Sigmoid colon (tissue), 7 donors: ENCODE measurements around the gene SEPTIN7. TPM values are rescaled to one million over a fixed set of nuclear protein-coding genes. Genes with fewer than 3 reads are reported as not detected.

Experiments used
- DNase-seq: peaks from one replicate; pipeline ENCODE4 v3.0.0-alpha.2; 2019
- H3K27ac ChIP-seq, 4 donors: fragments of 200-600 bp; sonication (generic); one replicate each; pipeline ENCODE4 v1.5.1; 2016 to 2019; ENCODE audit warnings: mild to moderate bottlenecking in 1 of 4
- H3K27me3 ChIP-seq, 3 donors: fragments of 200-600 bp; sonication (generic); one replicate each; pipeline ENCODE4 v1.5.1; 2019; ENCODE audit warnings: mild to moderate bottlenecking in 1 of 3
- H3K36me3 ChIP-seq, 4 donors: fragments of 200-600 bp; sonication (generic); one replicate each; pipeline ENCODE4 v1.5.1; 2016 to 2019
- H3K4me1 ChIP-seq, 4 donors: fragments of 200-600 bp; sonication (generic); one replicate each; pipeline ENCODE4 v1.5.1; 2017 to 2019
- H3K4me3 ChIP-seq, 4 donors: fragments of 200-600 bp; sonication (generic); one replicate each; pipeline ENCODE4 v1.5.1; 2017 to 2019; ENCODE audit warnings: mild to moderate bottlenecking in 2 of 4, moderate library complexity in 1 of 4
- H3K9me3 ChIP-seq, 4 donors: fragments of 200-600 bp in 3 of 4; sonication (generic) in 3 of 4; one replicate each; pipeline versions ENCODE4 v1.5.1 to v1.6.1; 2013 to 2019
- EP300 ChIP-seq, 4 donors: sonication (generic); formaldehyde crosslinking; IDR thresholded peaks; one replicate each; pipeline ENCODE4 v1.6.1; 2017; ENCODE audit warnings: antibody characterized with exemption in 4 of 4
- POLR2A ChIP-seq, 2 donors: fragments of 450-650 bp; IDR thresholded peaks; one replicate each; pipeline ENCODE4 v1.6.1; 2016; ENCODE audit warnings: antibody characterized with exemption in 2 of 2, mild to moderate bottlenecking in 2 of 2, moderate library complexity in 2 of 2
- POLR2AphosphoS5 ChIP-seq, 4 donors: sonication (generic); formaldehyde crosslinking; IDR thresholded peaks; one replicate each; pipeline ENCODE4 v1.6.1; 2017; ENCODE audit warnings: antibody characterized with exemption in 4 of 4
- WGBS, 2 donors: extraction: QIAGEN DNeasy Blood & Tissue Kit; methylation state at CpG; one replicate each; pipeline ENCODE4 v1.1.7; 2013; 5-methylcytosine and 5-hydroxymethylcytosine counted together
- intact Hi-C: fragments of 100-400 bp; cut with DNase I; formaldehyde crosslinking; loops from one replicate; pipeline ENCODE4 v1.15.1; 2023
- polyA plus RNA-seq, 3 donors: library from polyadenylated mRNA; stranded (reverse); fragments of 200-250 nt; gene quantifications; one replicate each; pipeline ENCODE4 v1.2.3, GENCODE V29; 2013
- total RNA-seq, 4 donors: library from RNA; depleted of rRNA; stranded (reverse); fragments of >200 nt; gene quantifications; one replicate each; pipeline ENCODE4 v1.1.0, GENCODE V29; 2016
- TF ChIP-seq, protein P1 (sequence below), 4 experiments: fragments of 450-650 bp in 3 of 4; fragments of 200-600 bp in 1 of 4; IDR thresholded peaks; one replicate each; pipeline ENCODE4 v1.5.1; 2016 to 2019; ENCODE audit warnings: antibody characterized with exemption in 4 of 4, mild to moderate bottlenecking in 3 of 4, moderate library complexity in 2 of 4
- donor health status: healthy with polysubstance abuse.
- donor health status: Bipolar disorder and iron deficiency.
- donor health status: healthy.

Gene SEPTIN7
- total and polyA plus RNA-seq, 7 donors: 112 to 330 (median 256) TPM

GRCh38 chr7:35762781-35763180 lies 38.1 kb upstream of the SEPTIN7 start:
- no peak overlapping the region for H3K27ac ChIP-seq
- 65 to 74% methylated on average over 3 of the region's 3 CpGs for WGBS, 2 donors

DNA sequence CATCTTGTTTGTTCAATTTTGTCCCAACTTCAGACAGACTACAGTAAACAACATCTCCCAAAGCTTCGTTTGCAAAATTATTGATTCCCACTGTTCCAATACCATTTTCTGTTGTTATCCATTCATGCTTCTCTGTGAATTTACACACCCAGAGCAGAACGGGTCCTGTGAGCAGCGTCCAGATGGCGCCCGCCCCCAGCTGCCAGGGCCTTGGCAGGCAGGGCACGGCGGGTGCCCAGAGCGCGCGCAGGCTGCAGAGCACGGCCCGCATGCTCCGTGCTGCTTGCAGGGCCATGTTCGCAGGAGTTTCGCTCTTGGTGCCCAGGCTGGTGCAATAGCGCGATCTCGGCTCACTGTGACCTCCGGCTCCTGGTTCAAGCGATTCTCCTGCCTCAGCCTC lies 32.5 kb upstream of the SEPTIN7 start:
- Histone ChIP-seq H3K27ac (no peak overlapping the region), H3K4me1 (no peaks in the 10 kb centered on the region), H3K4me3 (no peak overlapping the region), H3K27me3 (no peaks in the 10 kb centered on the region), H3K9me3 (no peaks in the 10 kb centered on the region), H3K36me3 (no peaks in the 10 kb centered on the region)
- TF ChIP-seq EP300 (IDR thresholded peaks at IDR 0.05) (no peak), POLR2AphosphoS5 (IDR thresholded peaks at IDR 0.05) (no peak), POLR2A (IDR thresholded peaks at IDR 0.05) (no peak)
- TF ChIP-seq, protein P1, sequence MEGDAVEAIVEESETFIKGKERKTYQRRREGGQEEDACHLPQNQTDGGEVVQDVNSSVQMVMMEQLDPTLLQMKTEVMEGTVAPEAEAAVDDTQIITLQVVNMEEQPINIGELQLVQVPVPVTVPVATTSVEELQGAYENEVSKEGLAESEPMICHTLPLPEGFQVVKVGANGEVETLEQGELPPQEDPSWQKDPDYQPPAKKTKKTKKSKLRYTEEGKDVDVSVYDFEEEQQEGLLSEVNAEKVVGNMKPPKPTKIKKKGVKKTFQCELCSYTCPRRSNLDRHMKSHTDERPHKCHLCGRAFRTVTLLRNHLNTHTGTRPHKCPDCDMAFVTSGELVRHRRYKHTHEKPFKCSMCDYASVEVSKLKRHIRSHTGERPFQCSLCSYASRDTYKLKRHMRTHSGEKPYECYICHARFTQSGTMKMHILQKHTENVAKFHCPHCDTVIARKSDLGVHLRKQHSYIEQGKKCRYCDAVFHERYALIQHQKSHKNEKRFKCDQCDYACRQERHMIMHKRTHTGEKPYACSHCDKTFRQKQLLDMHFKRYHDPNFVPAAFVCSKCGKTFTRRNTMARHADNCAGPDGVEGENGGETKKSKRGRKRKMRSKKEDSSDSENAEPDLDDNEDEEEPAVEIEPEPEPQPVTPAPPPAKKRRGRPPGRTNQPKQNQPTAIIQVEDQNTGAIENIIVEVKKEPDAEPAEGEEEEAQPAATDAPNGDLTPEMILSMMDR (IDR thresholded peaks at IDR 0.05): no peak
- DNase-seq: no peak
- 97 to 98% methylated on average over 20 of the region's 20 CpGs for WGBS, 2 donors
- intact Hi-C loops: no loop called here

More at GRCh38 chr7:35762781-35763180, 38.1 kb upstream of the SEPTIN7 start:
- Histone ChIP-seq H3K27me3 (no peaks in the 10 kb centered on the region), H3K4me1 (peaks cover 0 to 6% (median 0%) of the 10 kb centered on the region in 4 donors), H3K36me3 (no peaks in the 10 kb centered on the region), H3K9me3 (no peaks in the 10 kb centered on the region), H3K4me3 (no peak overlapping the region)
- intact Hi-C loops: no loop called here
- TF ChIP-seq EP300 (IDR thresholded peaks at IDR 0.05) (no peak), POLR2AphosphoS5 (IDR thresholded peaks at IDR 0.05) (no peak), POLR2A (IDR thresholded peaks at IDR 0.05) (no peak)
- TF ChIP-seq, protein P1 (IDR thresholded peaks at IDR 0.05): no peak
- DNase-seq: no peak

DNA sequence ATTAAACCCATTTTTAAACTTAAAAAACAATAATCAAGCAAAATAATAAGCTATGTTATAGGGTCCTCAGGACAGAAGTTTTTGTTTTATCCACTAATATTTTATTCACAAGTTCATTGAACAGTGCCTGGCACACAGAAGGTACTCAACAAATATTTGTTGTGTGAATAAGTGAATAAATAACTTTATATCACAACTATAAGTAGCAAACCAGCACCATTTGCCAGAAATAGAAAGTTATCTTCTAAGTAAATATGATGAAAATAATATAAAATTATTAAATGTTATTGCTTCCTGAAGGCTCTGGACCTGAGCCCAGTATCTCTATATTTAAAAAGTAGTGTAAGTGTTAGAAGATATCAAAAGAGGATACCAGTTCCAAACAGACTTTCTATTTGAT lies 29.1 kb upstream of the SEPTIN7 start:
- DNase-seq: no peak
- no peaks in the 10 kb centered on the region for H3K27me3 ChIP-seq
- intact Hi-C loops: no loop called here
- H3K4me3 ChIP-seq: no peak overlapping the region
- H3K36me3 ChIP-seq: no peaks in the 10 kb centered on the region
- H3K9me3 ChIP-seq: no peaks in the 10 kb centered on the region
- TF ChIP-seq, protein P1 (IDR thresholded peaks at IDR 0.05): no peak
- no peak for TF ChIP-seq POLR2AphosphoS5 (IDR thresholded peaks at IDR 0.05)
- TF ChIP-seq POLR2A (IDR thresholded peaks at IDR 0.05): no peak
- no peak overlapping the region for H3K27ac ChIP-seq
- H3K4me1 ChIP-seq: no peaks in the 10 kb centered on the region

- no peak overlapping the region for H3K4me3 ChIP-seq
- intact Hi-C loops: no loop called here
- H3K9me3 ChIP-seq: no peaks in the 10 kb centered on the region
- H3K4me1 ChIP-seq: no peaks in the 10 kb centered on the region
- no peak overlapping the region for H3K27ac ChIP-seq
- TF ChIP-seq, protein P1 (IDR thresholded peaks at IDR 0.05): no peak
- TF ChIP-seq EP300 (IDR thresholded peaks at IDR 0.05) (no peak), POLR2A (IDR thresholded peaks at IDR 0.05) (no peak), POLR2AphosphoS5 (IDR thresholded peaks at IDR 0.05) (no peak)
- no peaks in the 10 kb centered on the region for H3K27me3 ChIP-seq
- DNase-seq: no peak
- 93 to 95% methylated on average over 3 of the region's 3 CpGs for WGBS, 2 donors
- no peaks in the 10 kb centered on the region for H3K36me3 ChIP-seq
Measured at GRCh38 chr7:35773994-35774393, 26.9 kb upstream of the SEPTIN7 start.

DNA sequence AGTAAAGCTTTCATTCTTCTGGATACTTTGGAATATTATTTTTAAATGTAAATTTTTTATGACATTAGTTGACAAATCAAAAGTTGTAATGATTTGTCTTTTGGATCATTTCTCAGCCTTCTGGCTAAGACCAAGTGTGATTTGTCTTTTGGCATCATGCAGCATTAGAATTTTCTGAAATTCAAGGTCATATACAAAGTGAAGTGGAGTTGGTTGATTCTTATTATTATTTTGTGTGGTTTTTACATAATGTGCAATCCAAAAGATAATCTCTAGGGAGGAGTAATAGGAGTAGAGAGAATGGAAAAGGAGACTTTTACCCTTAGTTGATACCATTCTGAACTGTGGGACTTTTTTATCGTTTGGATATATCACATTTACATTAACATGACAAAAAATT lies 24.2 kb upstream of the SEPTIN7 start:
- H3K9me3 ChIP-seq: no peaks in the 10 kb centered on the region
- intact Hi-C loops: no loop called here
- no peaks in the 10 kb centered on the region for H3K4me1 ChIP-seq
- no peak overlapping the region for H3K4me3 ChIP-seq
- H3K27me3 ChIP-seq: no peaks in the 10 kb centered on the region
- H3K36me3 ChIP-seq: no peaks in the 10 kb centered on the region
- WGBS, 2 donors: 84 to 96% methylated on average over 1 of the region's 1 CpG
- TF ChIP-seq EP300 (IDR thresholded peaks at IDR 0.05) (no peak), POLR2A (IDR thresholded peaks at IDR 0.05) (no peak), POLR2AphosphoS5 (IDR thresholded peaks at IDR 0.05) (no peak)
- TF ChIP-seq, protein P1 (IDR thresholded peaks at IDR 0.05): no peak
- H3K27ac ChIP-seq: no peak overlapping the region
- DNase-seq: no peak
